NOMO-1 (cell line): ENCODE measurements around the gene SMIM36.
"Not testable (repeated sequence)": the region's sequence is repeated elsewhere in the genome, so short reads cannot be mapped to it uniquely, and the experiment has no call there.

Experiments
- DNase-seq, 2 experiments: peaks; one replicate each; lab custom pipeline; 2025; ENCODE audit not compliant: unreplicated experiment in 2 of 2; lab: John Stamatoyannopoulos, UW

Gene SMIM36

DNA sequence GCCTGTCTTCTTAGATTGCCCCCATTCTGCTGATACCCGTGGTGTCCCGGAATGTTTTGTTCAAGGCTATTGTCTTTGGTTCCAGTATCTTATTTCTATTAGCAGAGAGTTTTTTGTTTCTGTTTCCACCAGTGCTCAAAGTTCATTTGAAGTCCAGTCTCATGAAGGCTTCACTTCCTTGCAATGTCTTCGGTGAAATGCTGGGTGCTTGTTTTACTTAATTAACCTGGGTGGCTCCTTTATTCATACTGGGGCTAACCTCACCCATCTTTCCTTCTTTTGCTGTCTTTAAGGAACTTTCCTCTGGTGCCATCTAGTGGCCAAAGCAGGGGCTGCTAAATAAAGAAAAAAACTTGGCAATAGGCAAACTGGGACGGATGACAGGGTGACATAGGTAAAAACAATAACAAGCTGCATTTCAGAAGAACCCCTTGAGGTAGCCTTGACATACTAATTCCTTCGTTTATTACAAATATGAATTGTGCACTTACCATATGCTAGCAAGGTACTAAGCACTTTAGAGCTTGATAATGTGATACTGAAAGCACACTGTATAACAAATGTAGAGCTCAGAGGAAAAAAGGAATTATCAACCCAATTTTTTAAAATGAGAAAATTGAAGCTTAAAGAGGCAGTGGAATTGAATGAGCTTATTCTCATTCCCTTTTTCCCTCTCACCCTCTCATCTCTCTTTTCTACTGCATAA is 2.8 kb upstream of the SMIM36 start:
- peak; percentile 37 to 60 for DNase-seq

GRCh38 chr17:55507669-55508068 is 3.6 kb downstream of the SMIM36 start:
- DNase-seq: not testable (repeated sequence)

DNA sequence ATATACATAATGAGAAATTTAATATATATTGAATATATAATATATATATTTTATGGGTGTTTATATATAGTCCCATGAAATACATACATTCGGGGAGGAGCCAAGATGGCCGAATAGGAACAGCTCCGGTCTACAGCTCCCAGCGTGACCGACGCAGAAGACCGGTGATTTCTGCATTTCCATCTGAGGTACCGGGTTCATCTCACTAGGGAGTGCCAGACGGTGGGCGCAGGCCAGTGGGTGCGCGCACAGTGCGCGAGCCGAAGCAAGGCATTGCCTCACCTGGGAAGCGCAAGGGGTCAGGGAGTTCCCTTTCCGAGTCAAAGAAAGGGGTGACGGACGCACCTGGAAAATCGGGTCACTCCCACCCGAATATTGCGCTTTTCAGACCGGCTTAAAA is 9.6 kb downstream of the SMIM36 start:
- not testable (repeated sequence) for DNase-seq

GRCh38 chr17:55500103-55500502 is 11.1 kb downstream of the SMIM36 start:
- DNase-seq: peak in 1 of 2 experiments; percentile 33

DNA sequence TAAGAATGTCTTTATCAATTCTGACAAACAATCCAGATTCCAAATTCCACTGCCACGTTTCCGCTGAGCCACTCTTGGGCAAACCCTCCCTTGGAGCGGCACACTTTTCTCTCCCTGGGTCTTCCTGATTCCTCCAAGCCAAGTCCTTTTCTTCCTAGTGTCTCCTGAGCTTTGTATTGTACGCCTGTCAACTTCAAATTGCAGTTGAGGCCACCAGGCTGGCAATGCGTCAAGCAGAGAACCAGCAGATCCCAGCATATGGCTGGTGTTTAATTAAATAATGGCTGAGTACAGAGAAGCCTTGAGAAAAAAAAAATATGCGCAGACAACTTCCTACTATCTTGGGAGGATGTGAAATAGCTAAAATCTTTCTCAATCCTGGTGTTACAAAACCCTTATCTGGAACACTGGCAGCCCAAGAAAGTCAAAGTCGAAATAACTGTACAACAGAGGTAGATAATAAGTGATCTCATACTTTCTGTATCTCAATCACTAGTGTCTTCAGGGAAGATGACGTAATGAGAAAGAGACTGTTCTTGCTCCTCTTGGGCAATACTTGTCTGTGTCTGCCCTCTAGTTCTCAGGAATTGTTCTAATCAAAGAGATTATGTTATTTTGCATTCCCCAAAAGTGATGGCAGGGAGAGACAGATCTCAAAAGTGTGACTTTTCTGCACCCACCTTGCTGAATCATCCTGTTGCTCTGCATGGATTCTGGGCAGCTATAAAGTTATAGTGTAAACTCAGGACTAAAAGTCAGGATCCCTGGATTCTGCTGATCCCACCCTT is 15.0 kb downstream of the SMIM36 start:
- peak; percentile 61 to 84 for DNase-seq

GRCh38 chr17:55495239-55495638 is 16.0 kb downstream of the SMIM36 start:
- no peak for DNase-seq

- no peak for DNase-seq
Measured at GRCh38 chr17:55492781-55493341, 18.4 kb downstream of the SMIM36 start.

DNA sequence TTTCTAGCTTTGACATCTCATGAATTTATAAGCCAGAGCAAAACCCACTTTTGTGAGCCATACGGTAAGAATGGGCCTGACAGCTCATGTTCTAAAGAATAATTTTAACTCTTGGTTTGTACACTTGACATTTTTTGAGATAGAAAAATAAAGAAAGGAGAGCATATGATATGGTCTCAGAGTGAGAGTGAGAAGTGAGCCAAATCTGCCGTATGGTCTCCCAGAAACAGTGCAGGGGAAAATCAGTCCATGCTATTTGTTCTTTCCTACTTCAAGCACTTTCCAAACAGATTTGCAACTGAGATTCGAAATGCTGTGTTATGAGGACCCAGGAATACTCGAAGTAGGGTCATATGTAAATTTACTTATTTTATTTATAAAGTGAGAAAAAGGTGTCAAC is 20.9 kb downstream of the SMIM36 start:
- no peak for DNase-seq

DNA sequence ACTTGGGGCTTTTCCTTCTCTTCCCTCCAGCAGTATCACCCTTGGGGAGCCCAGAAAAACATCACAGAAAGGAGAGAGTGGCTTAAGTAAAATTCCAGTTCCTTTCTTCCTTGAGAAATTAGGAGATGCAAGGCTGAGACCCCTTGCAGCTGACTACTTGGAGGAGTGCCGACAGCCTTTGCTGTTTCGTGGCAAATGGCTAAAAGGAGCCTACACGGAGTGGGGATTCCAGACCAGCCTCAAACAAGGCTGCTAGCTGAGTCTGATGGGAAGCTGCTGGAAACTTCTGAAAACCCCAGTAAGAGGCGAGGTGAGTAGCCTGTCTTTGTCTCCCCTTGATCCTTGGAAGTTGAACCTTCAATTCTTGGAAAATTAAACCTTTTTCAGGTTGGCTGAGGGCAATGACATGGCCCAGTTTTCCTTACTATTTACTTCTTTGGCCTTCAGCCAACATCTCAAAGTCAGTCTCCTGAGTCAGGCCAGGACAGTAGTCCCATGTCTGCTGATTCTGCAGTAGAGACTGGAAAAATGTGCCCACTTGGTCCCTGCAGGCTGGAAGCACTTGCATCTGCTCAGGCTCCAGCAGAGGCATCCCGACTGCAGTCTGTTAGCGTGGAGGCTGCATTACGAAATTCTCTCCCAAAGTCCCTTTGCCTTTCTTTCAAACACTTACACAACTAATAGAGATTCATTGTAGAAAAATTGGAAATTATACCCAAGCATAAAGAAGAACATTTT is 23.4 kb downstream of the SMIM36 start:
- no peak for DNase-seq

- no peak for DNase-seq
Measured at GRCh38 chr17:55484575-55484974, 26.7 kb downstream of the SMIM36 start.

DNA sequence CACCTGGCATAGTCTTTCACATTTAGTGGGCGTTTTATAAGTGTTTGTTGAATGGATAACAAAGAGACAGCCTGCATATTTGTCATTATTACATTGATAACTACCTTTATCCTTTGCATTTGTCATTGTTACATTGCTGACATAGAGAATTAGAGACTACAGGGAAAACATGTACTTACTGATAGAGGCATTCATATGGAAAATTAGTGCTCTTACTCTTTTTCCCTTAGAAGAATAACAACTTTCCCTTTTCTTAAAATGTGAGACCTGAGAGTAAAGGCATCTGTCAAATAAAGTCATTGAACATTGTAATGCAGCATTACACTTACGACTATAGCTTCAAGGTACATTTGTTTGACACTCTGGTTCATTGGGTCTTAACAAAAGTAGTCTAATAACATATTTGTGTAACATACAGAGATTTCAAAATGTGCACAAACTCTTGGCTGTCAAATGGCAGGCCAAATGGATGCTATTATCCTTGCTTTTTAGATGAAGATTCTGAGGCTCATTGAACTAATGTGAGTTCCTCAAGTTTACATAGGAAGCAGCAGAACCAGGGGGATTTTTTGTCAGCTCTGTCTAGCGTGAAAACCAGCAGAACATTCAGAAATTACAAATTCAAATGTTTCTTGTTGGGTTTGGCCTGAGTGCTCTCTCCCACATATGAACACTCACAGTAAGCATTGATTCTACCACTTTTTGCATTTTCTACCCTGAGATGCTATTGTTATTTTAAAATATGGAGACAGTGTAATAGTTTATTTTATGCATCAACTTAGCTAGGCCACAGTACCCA is 28.5 kb downstream of the SMIM36 start:
- no peak for DNase-seq

DNA sequence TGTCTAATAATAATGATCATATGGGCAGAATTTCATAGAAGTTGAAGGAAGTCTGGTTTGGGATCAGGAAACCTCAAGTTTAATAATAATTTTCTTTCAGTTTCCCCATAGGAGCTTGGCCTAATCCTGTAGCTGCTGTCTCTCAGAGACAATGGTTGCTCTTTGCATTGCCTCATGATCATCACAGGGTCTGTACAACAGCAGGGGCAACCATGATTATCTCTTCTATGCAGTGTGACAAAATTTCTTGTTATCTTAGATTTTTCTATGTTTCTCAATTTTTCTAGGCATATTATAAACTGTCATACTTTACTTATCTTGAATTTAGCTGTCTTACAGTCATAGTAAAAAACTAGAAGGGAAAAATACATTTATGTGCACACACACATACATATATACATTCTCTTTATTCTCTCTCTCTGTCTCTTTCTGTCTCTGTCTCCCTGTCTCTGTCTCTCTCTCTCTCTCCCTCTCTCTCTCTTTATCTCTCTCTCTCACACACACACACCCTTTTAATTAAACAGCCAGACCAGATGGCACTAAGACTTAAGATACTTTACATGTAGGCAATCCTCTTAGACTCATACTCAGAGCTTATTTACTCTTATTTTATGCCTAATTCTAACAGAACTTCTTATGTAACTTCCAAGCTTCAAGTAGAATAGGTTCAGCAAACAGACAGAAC is 30.5 kb downstream of the SMIM36 start:
- DNase-seq: no peak

DNA sequence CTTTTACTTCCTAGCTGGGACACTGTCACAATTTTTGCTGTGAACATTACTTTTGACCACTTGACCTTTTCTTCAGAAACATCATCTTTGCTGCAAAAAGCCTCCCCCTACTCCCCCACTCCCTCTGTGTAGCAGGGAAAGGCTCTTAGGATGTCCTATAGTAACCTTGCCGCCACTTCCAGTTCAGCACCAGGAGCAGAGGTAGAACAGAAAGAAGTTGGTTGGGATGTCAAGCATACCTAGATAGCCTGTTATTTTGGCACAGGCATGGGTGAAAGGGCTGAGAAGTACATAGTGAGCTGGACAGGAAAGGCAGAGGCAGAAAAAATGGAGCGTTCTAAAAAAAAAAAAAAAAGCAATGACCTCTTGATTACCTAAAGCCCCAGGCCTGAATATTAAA is 31.3 kb downstream of the SMIM36 start:
- DNase-seq: no peak

GRCh38 chr17:55478971-55479370 is 32.3 kb downstream of the SMIM36 start:
- no peak for DNase-seq

DNA sequence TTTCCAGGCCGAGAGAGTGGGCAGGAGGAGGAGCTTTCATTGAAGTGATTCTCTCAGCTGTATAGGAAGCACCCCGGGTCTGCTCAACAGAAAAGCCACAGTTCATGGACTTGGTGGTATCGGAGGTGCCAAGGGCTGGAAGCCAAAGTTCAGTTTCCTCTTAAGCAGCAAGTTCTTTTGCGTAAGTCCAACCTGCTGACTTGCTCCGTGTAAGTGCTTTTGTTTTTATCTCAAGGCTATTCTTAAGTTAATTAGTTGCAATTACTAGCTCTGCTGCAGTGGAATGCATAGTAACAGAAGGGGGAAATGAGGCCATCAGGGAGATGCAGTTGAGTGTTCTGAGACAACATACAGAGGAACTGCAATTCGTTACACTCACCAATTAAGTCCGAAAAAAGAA is 44.6 kb downstream of the SMIM36 start:
- DNase-seq: no peak

DNA sequence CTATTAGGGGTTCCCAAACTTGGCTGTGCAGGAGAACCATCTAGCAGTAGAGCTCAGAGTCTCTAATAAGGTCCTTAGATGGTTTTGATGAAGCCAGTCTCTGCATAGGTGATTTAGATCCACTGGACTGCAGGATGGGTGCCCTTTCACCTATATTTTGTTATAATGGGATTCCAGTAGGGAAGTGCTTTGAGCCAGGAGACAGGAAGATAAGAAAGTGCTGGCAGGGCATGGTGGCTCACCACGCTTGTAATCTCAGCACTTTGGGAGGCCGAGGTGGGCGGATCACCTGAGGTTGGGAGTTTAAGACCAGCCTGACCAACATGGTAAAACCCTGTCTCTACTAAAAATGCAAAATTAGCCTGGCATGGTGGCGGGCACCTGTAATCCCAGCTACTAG is 45.5 kb downstream of the SMIM36 start:
- not testable (repeated sequence) for DNase-seq

GRCh38 chr17:55463600-55463999 is 47.7 kb downstream of the SMIM36 start:
- DNase-seq: peak; percentile 1 to 24

- no peak for DNase-seq
Measured at GRCh38 chr17:55462711-55463110, 48.5 kb downstream of the SMIM36 start.

DNA sequence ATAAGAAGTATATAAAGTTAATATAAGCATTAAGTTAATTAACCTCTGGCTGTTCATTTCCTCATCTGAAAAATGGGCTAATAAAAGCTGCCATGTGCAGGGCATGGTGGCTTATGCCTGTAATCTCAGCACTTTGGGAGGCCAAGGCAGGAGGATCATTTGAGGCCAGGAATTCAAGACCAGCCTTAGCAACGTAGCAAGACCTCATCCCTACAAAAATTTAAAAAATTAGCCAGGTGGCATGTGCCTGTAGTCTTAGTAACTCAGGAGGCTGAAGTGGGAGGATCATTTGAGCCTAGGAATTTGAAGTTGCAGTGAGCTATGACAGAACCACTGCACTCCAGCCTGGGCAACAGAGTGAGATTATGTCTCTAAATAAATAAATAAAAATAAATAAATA is 49.0 kb downstream of the SMIM36 start:
- DNase-seq: no peak

GRCh38 chr17:55458978-55459377 is 52.3 kb downstream of the SMIM36 start:
- DNase-seq: no peak
